ENCODE data around the gene IGF1. TPM values are rescaled to one million over a fixed set of nuclear protein-coding genes. Genes with fewer than 3 reads are reported as not detected.

IGF1 gene
- total and polyA plus RNA-seq, 2 experiments from 2014 or later = 2.3 to 2.9 TPM

GRCh38 chr12:102413396-102413795 lies 67.0 kb downstream of the IGF1 start:
- H3K4me1 ChIP-seq (ENCODE audit: insufficient read depth) = 0 out of 2 replicates have a peak, but pooled peaks cover 2% of the 10 kb centered on the region
- no peak overlapping the region for H3K27ac ChIP-seq
- no peak for TF ChIP-seq EZH2 (IDR thresholded peaks at IDR 0.05; ENCODE audit: insufficient read depth, poor library complexity, severe bottlenecking)
- no peak for TF ChIP-seq EZH2phosphoT487 (IDR thresholded peaks at IDR 0.05; ENCODE audit: insufficient read depth, low read depth)
- H3K4me3 ChIP-seq = no peak overlapping the region
- WGBS, 2 experiments (ENCODE audit: low coverage in 1 of 2, low lambda C conversion rate in 2 of 2, missing lambda C conversion rate in 2 of 2) = 61 to 63% methylated on average over 5 of the region's 5 CpGs
- H3K36me3 ChIP-seq (ENCODE audit: low read depth) = no peaks in the 10 kb centered on the region
- no peaks in the 10 kb centered on the region for H3K79me2 ChIP-seq (ENCODE audit: insufficient read depth)
- no peaks in the 10 kb centered on the region for H3F3A ChIP-seq (ENCODE audit: insufficient read depth)
- H4K20me1 ChIP-seq (ENCODE audit: insufficient read depth) = no peaks in the 10 kb centered on the region
- no peak for DNase-seq
- no peak overlapping the region for H3K9ac ChIP-seq
- H3K9me2 ChIP-seq (ENCODE audit: insufficient read depth) = no peaks in the 10 kb centered on the region
- no peak overlapping the region for H3K4me2 ChIP-seq (ENCODE audit: unreplicated experiment)
- in situ Hi-C loops (cut with MboI) = no loop called here
- H3K27me3 ChIP-seq (replicated peaks; ENCODE audit: insufficient read depth) = no peaks in the 10 kb centered on the region
- H2AFZ ChIP-seq = no peak overlapping the region
- no peaks in the 10 kb centered on the region for H3K9me3 ChIP-seq (ENCODE audit: low read depth)

- no peaks in the 10 kb centered on the region for H3K4me1 ChIP-seq (ENCODE audit: insufficient read depth)
- H4K20me1 ChIP-seq (ENCODE audit: insufficient read depth) = no peaks in the 10 kb centered on the region
- H3K9me2 ChIP-seq (ENCODE audit: insufficient read depth) = no peaks in the 10 kb centered on the region
- TF ChIP-seq EZH2phosphoT487 (IDR thresholded peaks at IDR 0.05; ENCODE audit: insufficient read depth, low read depth) (no peak), EZH2 (IDR thresholded peaks at IDR 0.05; ENCODE audit: insufficient read depth, poor library complexity, severe bottlenecking) (no peak)
- no peak for DNase-seq
- no peaks in the 10 kb centered on the region for H3K79me2 ChIP-seq (ENCODE audit: insufficient read depth)
- H2AFZ ChIP-seq = no peak overlapping the region
- H3K4me3 ChIP-seq = no peak overlapping the region
- no peak overlapping the region for H3K27ac ChIP-seq
- no peak overlapping the region for H3K4me2 ChIP-seq (ENCODE audit: unreplicated experiment)
- in situ Hi-C loops (cut with MboI) = no loop called here
- H3K27me3 ChIP-seq (replicated peaks; ENCODE audit: insufficient read depth) = no peaks in the 10 kb centered on the region
- H3K36me3 ChIP-seq (ENCODE audit: low read depth) = no peaks in the 10 kb centered on the region
- H3F3A ChIP-seq (ENCODE audit: insufficient read depth) = no peaks in the 10 kb centered on the region
- H3K9ac ChIP-seq = no peak overlapping the region
- H3K9me3 ChIP-seq (ENCODE audit: low read depth) = no peaks in the 10 kb centered on the region
Measured at GRCh38 chr12:102410511-102410910, 69.9 kb downstream of the IGF1 start.

GRCh38 chr12:102408487-102409297 lies 71.7 kb downstream of the IGF1 start:
- H3K27ac ChIP-seq = no peak overlapping the region
- DNase-seq = no peak
- H3K36me3 ChIP-seq (ENCODE audit: low read depth) = no peaks in the 10 kb centered on the region
- no peaks in the 10 kb centered on the region for H3K4me1 ChIP-seq (ENCODE audit: insufficient read depth)
- in situ Hi-C loops (cut with MboI) = no loop called here
- H3K9ac ChIP-seq = no peak overlapping the region
- H3K79me2 ChIP-seq (ENCODE audit: insufficient read depth) = no peaks in the 10 kb centered on the region
- H4K20me1 ChIP-seq (ENCODE audit: insufficient read depth) = no peaks in the 10 kb centered on the region
- no peak overlapping the region for H3K4me2 ChIP-seq (ENCODE audit: unreplicated experiment)
- no peaks in the 10 kb centered on the region for H3K9me3 ChIP-seq (ENCODE audit: low read depth)
- no peak overlapping the region for H2AFZ ChIP-seq
- no peak overlapping the region for H3K4me3 ChIP-seq
- H3F3A ChIP-seq (ENCODE audit: insufficient read depth) = no peaks in the 10 kb centered on the region
- WGBS, 2 experiments (ENCODE audit: low coverage in 1 of 2, low lambda C conversion rate in 2 of 2, missing lambda C conversion rate in 2 of 2) = 30 to 35% methylated on average over 4 of the region's 4 CpGs
- TF ChIP-seq EZH2phosphoT487 (IDR thresholded peaks at IDR 0.05; ENCODE audit: insufficient read depth, low read depth) = no peak
- TF ChIP-seq EZH2 (IDR thresholded peaks at IDR 0.05; ENCODE audit: insufficient read depth, poor library complexity, severe bottlenecking) = no peak
- H3K27me3 ChIP-seq (replicated peaks; ENCODE audit: insufficient read depth) = no peaks in the 10 kb centered on the region
- H3K9me2 ChIP-seq (ENCODE audit: insufficient read depth) = no peaks in the 10 kb centered on the region

- H3K9me3 ChIP-seq (ENCODE audit: low read depth) = no peaks in the 10 kb centered on the region
- H3K9ac ChIP-seq = no peak overlapping the region
- DNase-seq = peak; percentile 19
- no peak overlapping the region for H3K4me3 ChIP-seq
- WGBS, 2 experiments (ENCODE audit: low coverage in 1 of 2, low lambda C conversion rate in 2 of 2, missing lambda C conversion rate in 2 of 2) = 46 to 53% methylated on average over 3 of the region's 3 CpGs
- no peaks in the 10 kb centered on the region for H3K4me1 ChIP-seq (ENCODE audit: insufficient read depth)
- no peaks in the 10 kb centered on the region for H3K9me2 ChIP-seq (ENCODE audit: insufficient read depth)
- in situ Hi-C loops (cut with MboI) = no loop called here
- no peaks in the 10 kb centered on the region for H3K36me3 ChIP-seq (ENCODE audit: low read depth)
- no peaks in the 10 kb centered on the region for H3K79me2 ChIP-seq (ENCODE audit: insufficient read depth)
- H3K27me3 ChIP-seq (replicated peaks; ENCODE audit: insufficient read depth) = no peaks in the 10 kb centered on the region
- no peaks in the 10 kb centered on the region for H4K20me1 ChIP-seq (ENCODE audit: insufficient read depth)
- H3K27ac ChIP-seq = no peak overlapping the region
- H3K4me2 ChIP-seq (ENCODE audit: unreplicated experiment) = no peak overlapping the region
- no peak for TF ChIP-seq EZH2 (IDR thresholded peaks at IDR 0.05; ENCODE audit: insufficient read depth, poor library complexity, severe bottlenecking)
- no peak for TF ChIP-seq EZH2phosphoT487 (IDR thresholded peaks at IDR 0.05; ENCODE audit: insufficient read depth, low read depth)
- no peaks in the 10 kb centered on the region for H3F3A ChIP-seq (ENCODE audit: insufficient read depth)
- no peak overlapping the region for H2AFZ ChIP-seq
Measured at GRCh38 chr12:102407776-102408486, 72.4 kb downstream of the IGF1 start.
